Left renal pelvis (tissue), 4 donors: ENCODE data around the gene KCND1. TPM values are rescaled to one million over a fixed set of nuclear protein-coding genes. Genes with fewer than 3 reads are reported as not detected.

Experiments used
- DNase-seq, 4 donors: peaks; one replicate each; pipeline ENCODE4 v3.0.0-alpha.2; 2013; ENCODE audit warnings: low read depth in 4 of 4, low spot score in 3 of 4
- polyA plus RNA-seq, 4 donors: library from polyadenylated mRNA; unstranded; fragments of 120-200 nt; gene quantifications; one replicate each; pipeline ENCODE4 v1.2.1, GENCODE V29; 2013; ENCODE audit not compliant: insufficient read length in 4 of 4

KCND1 gene
- polyA plus RNA-seq, 4 donors = 2.7 to 6.6 (median 3.5) TPM

DNA sequence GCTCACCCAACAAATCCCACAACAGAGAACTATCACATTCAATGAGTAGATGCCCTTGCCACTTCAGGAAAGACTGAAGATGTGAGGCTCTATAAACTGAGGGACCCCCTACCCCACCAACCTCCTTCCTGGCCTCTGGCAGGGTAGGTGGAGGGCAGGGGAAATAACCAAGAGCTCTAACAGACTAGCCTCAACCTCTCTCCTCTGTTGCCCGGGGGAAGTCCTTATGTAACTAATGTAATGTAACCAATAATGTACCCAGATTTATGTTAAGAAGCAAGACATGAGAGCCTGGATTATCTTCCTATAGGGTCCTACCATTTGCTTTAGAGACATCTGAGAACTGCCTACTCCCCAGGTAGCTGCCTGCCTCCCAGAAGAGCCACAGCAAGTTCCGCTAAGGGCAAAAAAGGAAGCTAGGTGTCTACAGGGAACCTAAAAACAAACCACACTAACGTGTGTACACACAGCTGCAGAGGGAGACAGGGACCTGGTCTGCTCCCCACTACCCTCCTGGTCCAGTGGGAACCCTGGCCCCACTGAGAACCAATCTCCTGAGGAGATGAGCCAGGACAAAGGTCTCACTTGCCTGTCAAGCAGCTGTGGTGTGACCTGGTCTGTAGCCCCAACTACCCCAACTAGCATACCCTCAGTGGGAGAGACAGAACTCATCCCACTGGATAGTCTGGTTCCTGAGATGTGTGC, 32.0 kb downstream of the KCND1 start:
- DNase-seq = no peak

DNA sequence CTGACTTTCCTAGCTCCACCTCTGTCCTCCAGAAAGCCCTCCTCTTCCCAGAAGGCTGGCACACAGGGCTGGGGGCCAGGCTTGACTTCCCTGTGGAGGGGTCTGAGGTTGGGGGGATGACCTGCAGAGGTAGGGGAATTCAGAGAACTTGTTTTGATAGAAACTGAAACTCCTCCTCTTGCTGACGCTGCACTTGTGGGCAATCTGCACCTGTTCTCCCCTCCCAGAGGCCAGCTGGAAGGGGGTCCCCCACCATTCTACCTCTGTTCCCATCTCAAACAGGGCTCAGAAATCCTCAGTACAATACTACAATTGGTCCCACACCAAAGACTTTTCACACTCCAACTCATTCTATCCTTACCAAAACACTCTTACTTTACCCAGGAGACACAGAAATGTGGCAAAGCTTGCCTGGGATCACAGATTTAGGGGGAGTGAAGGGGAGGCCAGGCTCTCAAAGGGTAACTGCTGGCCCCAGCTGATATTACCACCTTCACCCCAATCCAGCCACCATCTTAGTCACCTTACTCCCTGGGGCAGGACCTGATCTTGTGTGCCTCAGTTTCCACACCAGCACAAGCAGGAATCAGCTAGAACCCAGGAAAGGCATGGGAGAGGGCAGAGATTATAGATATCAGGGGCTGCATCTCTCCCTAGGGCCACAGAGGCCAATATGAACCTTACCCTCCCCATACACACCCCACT, 32.8 kb downstream of the KCND1 start:
- no peak for DNase-seq

- no peak for DNase-seq
These were observed 34.4 kb downstream of the KCND1 start for GRCh38 chrX:48937054-48937907.

- DNase-seq = no peak
These were observed 35.1 kb downstream of the KCND1 start for GRCh38 chrX:48936429-48937053.

GRCh38 chrX:48935301-48935670, 36.4 kb downstream of the KCND1 start:
- DNase-seq = no peak

DNA sequence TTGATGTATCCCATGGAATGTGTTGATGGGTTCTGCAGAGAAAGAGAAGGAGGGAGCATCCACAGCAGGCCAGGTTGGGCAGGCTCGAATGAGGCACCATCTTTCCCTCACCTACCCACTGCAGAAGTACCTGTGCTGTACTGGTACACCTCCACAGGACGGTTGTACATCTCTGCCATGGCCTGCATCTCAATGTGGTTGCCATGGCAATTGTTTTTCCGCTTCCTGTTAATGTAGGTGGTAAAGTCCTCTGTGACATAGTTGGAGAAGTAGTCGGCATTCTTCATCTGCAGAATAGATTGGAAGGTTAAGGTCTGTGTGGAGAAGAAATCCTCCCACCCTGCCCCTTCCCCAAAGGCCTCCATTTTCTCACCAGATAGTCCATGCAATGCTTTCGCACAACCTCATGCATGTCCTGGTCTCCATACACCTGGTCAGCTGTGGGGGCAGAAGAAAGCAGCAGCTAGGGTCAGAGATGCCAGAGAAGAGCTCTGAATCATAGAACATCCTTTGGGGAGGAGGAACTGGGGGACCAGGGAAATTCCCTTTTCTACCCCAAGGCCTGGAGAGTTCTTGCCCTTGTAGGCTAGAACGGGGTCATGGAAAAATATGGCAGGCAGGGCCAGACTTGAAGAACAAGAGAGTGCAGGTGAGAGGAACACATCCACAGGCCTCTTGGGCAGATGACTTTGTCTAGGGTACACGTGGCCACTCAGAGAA, 36.9 kb downstream of the KCND1 start:
- DNase-seq = no peak

DNA sequence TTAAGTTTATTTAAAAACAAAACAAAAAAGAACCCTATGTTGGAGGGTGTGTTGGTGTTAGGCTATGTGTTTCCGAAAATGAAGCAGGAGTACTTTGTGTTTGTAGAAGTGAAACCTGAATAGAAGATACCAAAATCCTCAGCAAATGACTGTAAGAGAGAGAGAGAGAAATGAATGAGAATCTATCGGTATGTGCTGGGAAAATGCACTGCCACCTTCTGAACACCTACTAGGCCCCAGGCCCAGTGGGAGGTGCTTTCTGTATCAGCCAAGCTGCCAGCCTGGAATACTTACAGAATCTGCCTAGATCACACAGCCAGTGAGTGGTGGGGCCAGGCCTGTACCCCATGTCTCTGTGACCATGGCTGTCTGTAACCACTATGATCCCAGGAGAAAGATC, 37.9 kb downstream of the KCND1 start:
- no peak for DNase-seq

- DNase-seq = no peak
These were observed 43.8 kb downstream of the KCND1 start for GRCh38 chrX:48927736-48928382.

DNA sequence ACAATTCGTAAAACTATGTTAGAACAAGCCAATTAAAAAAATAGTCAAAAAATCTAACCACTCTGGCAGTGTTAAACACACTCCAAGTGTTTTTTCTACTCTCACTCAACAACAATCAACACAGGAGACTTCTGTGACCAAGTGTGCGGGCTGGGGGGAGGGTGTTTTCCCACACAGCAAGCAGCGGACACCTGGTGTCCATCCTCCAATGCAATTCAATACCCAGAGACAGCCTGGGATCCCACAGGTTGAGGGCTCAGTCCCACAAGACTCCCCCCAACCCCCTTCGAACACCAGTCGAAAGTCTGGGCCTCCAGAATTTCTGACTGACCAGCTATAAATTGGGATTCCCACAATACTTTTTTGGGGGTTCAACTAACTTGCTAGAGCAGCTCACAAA, 44.5 kb downstream of the KCND1 start:
- no peak for DNase-seq

- DNase-seq = no peak
These were observed 47.4 kb downstream of the KCND1 start for GRCh38 chrX:48924270-48924669.

- no peak for DNase-seq
These were observed 47.9 kb downstream of the KCND1 start for GRCh38 chrX:48923771-48924170.

GRCh38 chrX:48920718-48921104, 50.9 kb downstream of the KCND1 start:
- DNase-seq = no peak

GRCh38 chrX:48919947-48920717, 51.5 kb downstream of the KCND1 start:
- no peak for DNase-seq

DNA sequence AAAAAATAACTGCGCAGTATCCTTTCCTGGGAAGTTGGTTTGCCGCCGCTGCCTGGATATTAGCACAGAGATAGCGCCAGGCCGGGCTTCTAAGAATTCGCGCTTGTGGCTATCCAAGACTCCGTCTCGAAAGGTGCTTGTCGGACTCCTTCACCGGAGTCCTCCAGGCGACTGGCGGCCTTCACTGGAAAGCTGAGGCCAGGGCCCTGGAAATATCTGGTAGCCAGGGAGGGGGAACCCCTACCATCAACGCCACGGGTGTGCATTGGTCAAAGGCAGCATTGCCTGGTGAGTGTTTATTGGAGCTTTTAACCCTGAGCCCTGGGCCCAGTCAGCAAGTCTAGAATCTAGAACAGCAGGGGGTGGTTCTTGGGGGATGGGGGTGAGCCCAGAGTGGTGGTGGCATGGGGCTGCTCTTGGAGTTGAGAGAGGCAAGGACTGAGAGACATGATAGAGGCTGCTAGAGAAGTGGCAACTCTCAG, 52.2 kb downstream of the KCND1 start:
- DNase-seq = no peak

DNA sequence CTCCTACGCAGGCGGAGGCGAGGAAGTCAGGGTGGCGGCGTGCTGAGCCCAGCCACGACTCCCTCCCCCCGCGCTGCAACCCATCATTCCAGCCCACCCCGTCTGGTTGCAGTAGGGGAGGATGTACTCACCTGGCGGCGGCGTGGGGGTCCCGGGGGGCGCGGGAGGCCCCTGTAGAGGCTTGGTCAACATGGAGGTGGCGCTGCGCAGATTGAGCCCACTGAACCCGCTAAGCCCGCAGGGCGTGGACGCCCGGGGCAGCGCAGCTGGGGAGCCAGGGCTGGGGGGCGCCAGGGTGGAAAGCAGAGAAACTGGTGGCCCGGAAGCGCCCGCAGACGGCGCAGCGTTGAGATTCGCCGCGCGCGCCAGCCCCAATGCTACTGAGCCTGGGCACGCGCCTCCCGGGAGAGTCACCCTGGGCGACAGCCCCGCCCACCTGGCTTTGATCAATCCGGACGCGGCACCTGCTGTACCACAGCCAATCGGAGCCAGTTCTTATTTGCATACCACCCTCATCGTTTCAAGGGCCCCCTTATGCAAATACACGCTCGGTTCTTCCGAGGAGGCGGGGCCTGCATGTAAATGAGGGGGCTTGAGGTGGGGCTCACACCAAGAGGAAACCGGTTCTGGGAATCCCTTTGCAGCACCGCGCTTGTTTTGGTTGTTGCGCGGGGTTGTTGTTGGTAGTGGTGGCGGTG, 52.9 kb downstream of the KCND1 start, which contains the start of gene PIM2:
Gene PIM2 (minus strand): TSS at position 382 of the 698 bp plus-strand sequence. CDS start 190 bp downstream, at position 192.
- peak; percentile 58 to 75 (median 70) for DNase-seq

DNA sequence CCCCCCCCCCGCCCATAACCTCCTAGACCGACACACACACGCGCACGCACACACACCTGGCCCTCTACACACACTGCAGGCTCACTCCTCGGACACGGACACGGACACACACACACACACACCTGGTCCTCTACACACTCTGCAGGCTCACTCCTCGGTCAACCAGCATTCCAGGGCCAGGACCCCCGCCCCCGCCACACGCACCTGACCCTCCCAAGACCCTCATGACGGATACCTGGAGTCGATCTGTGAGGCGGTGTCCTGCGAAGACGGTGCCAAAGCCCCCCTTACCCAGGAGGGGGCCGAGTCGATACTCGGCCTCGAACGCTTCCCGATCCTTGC, 53.4 kb downstream of the KCND1 start:
- DNase-seq = no peak

GRCh38 chrX:48917139-48918001, 54.3 kb downstream of the KCND1 start:
- peak; percentile 70 to 80 (median 73) for DNase-seq
